ENCODE data around the gene ZBTB34.

- TF ChIP-seq CTCF (IDR thresholded peaks at IDR 0.05; ENCODE audit: low read depth, low read length, poor library complexity, severe bottlenecking) (no peak), EZH2phosphoT487 (IDR thresholded peaks at IDR 0.05; ENCODE audit: borderline replicate concordance, low read length) (no peak)
Observed at GRCh38 chr9:126886034-126886822, 25.8 kb downstream of the ZBTB34 start.

All from DOHH2 (cell line).